ENCODE results near the gene KCNJ5.

The KCNJ5 gene

GRCh38 chr11:128871168-128871610, 20.0 kb upstream of the KCNJ5 start:
- no peak for DNase-seq (ENCODE audit: low read depth in 2 of 3, low spot score in 1 of 3)

GRCh38 chr11:128872094-128872493, 19.1 kb upstream of the KCNJ5 start:
- no peak for DNase-seq (ENCODE audit: low read depth in 2 of 3, low spot score in 1 of 3)

- DNase-seq (ENCODE audit: low read depth in 2 of 3, low spot score in 1 of 3): no peak
Measured at GRCh38 chr11:128872594-128872993, 18.6 kb upstream of the KCNJ5 start.

- DNase-seq (ENCODE audit: low read depth in 2 of 3, low spot score in 1 of 3): no peak
Measured at GRCh38 chr11:128874427-128874826, 16.7 kb upstream of the KCNJ5 start.

- DNase-seq (ENCODE audit: low read depth in 2 of 3, low spot score in 1 of 3): no peak
Measured at GRCh38 chr11:128876133-128876650, 15.0 kb upstream of the KCNJ5 start.

- no peak for DNase-seq (ENCODE audit: low read depth in 2 of 3, low spot score in 1 of 3)
Measured at GRCh38 chr11:128877726-128878125, 13.4 kb upstream of the KCNJ5 start.

GRCh38 chr11:128878455-128878854, 12.7 kb upstream of the KCNJ5 start:
- DNase-seq (ENCODE audit: low read depth in 2 of 3, low spot score in 1 of 3): no peak

GRCh38 chr11:128879817-128880216, 11.3 kb upstream of the KCNJ5 start:
- DNase-seq (ENCODE audit: low read depth in 2 of 3, low spot score in 1 of 3): no peak

- DNase-seq (ENCODE audit: low read depth in 2 of 3, low spot score in 1 of 3): no peak
Measured at GRCh38 chr11:128881221-128881620, 9.9 kb upstream of the KCNJ5 start.

- DNase-seq (ENCODE audit: low read depth in 2 of 3, low spot score in 1 of 3): no peak
Measured at GRCh38 chr11:128882451-128882850, 8.7 kb upstream of the KCNJ5 start.

GRCh38 chr11:128884054-128884453, 7.1 kb upstream of the KCNJ5 start:
- no peak for DNase-seq (ENCODE audit: low read depth in 2 of 3, low spot score in 1 of 3)

- peak; percentile 28 to 75 (median 31) for DNase-seq (ENCODE audit: low read depth in 2 of 3, low spot score in 1 of 3)
Measured at GRCh38 chr11:128884703-128885338, 6.3 kb upstream of the KCNJ5 start.

- no peak for DNase-seq (ENCODE audit: low read depth in 2 of 3, low spot score in 1 of 3)
Measured at GRCh38 chr11:128886406-128887124, 4.6 kb upstream of the KCNJ5 start.

GRCh38 chr11:128888034-128888985, 2.8 kb upstream of the KCNJ5 start:
- DNase-seq (ENCODE audit: low read depth in 2 of 3, low spot score in 1 of 3): no peak

- DNase-seq (ENCODE audit: low read depth in 2 of 3, low spot score in 1 of 3): no peak
Measured at GRCh38 chr11:128889657-128890213, 1.4 kb upstream of the KCNJ5 start.

GRCh38 chr11:128890216-128890542, 977 bp upstream of the KCNJ5 start:
- no peak for DNase-seq (ENCODE audit: low read depth in 2 of 3, low spot score in 1 of 3)

GRCh38 chr11:128891913-128892398, 800 bp downstream of the KCNJ5 start:
- DNase-seq (ENCODE audit: low read depth in 2 of 3, low spot score in 1 of 3): no peak

- DNase-seq (ENCODE audit: low read depth in 2 of 3, low spot score in 1 of 3): no peak
Measured at GRCh38 chr11:128892866-128893565, 1.9 kb downstream of the KCNJ5 start.

GRCh38 chr11:128893578-128894285, 2.6 kb downstream of the KCNJ5 start:
- no peak for DNase-seq (ENCODE audit: low read depth in 2 of 3, low spot score in 1 of 3)

- no peak for DNase-seq (ENCODE audit: low read depth in 2 of 3, low spot score in 1 of 3)
Measured at GRCh38 chr11:128894286-128894681, 3.1 kb downstream of the KCNJ5 start.
